Myocyte (in vitro differentiated cells): ENCODE measurements around the gene TCERG1L. TPM values are rescaled to one million over a fixed set of nuclear protein-coding genes. Genes with fewer than 3 reads are reported as not detected.

ENCODE experiments used
- DNase-seq: peaks from one replicate; pipeline ENCODE4 v3.0.0-alpha.2; 2012; ENCODE audit warnings: low read depth
- total RNA-seq: library from RNA; depleted of rRNA; stranded (reverse); fragments of >200 nt; gene quantifications from 2 replicates; pipeline ENCODE4 v1.2.3, GENCODE V29; 2014

Gene TCERG1L
- total RNA-seq, 1 donor from 2014 or later, result not detected

- DNase-seq, result no peak
Observed at GRCh38 chr10:131074682-131075081, 236.8 kb downstream of the TCERG1L start.

GRCh38 chr10:131073469-131074035 lies 238.0 kb downstream of the TCERG1L start:
- DNase-seq, result no peak

GRCh38 chr10:131072651-131073468 lies 238.7 kb downstream of the TCERG1L start:
- no peak for DNase-seq

- DNase-seq, result no peak
Observed at GRCh38 chr10:131071721-131072120, 239.8 kb downstream of the TCERG1L start.

GRCh38 chr10:131070856-131071255 lies 240.7 kb downstream of the TCERG1L start:
- no peak for DNase-seq

- no peak for DNase-seq
Observed at GRCh38 chr10:131068760-131069159, 242.8 kb downstream of the TCERG1L start.

- DNase-seq, result no peak
Observed at GRCh38 chr10:131068311-131068710, 243.2 kb downstream of the TCERG1L start.

GRCh38 chr10:131067690-131068089 lies 243.8 kb downstream of the TCERG1L start:
- DNase-seq, result no peak

GRCh38 chr10:131065673-131066305 lies 245.7 kb downstream of the TCERG1L start:
- peak; percentile 41 for DNase-seq

GRCh38 chr10:131063311-131063710 lies 248.2 kb downstream of the TCERG1L start:
- DNase-seq, result no peak

GRCh38 chr10:131062621-131063260 lies 248.8 kb downstream of the TCERG1L start:
- no peak for DNase-seq

GRCh38 chr10:131061216-131061615 lies 250.3 kb downstream of the TCERG1L start:
- DNase-seq, result no peak

- DNase-seq, result no peak
Observed at GRCh38 chr10:131059881-131060280, 251.6 kb downstream of the TCERG1L start.

- DNase-seq, result no peak
Observed at GRCh38 chr10:131058799-131059198, 252.7 kb downstream of the TCERG1L start.

- no peak for DNase-seq
Observed at GRCh38 chr10:131056781-131057180, 254.7 kb downstream of the TCERG1L start.

- DNase-seq, result no peak
Observed at GRCh38 chr10:131056091-131056579, 255.4 kb downstream of the TCERG1L start.

- DNase-seq, result no peak
Observed at GRCh38 chr10:131055437-131055836, 256.1 kb downstream of the TCERG1L start.

GRCh38 chr10:131053192-131053591 lies 258.3 kb downstream of the TCERG1L start:
- no peak for DNase-seq

- no peak for DNase-seq
Observed at GRCh38 chr10:131050162-131050766, 261.3 kb downstream of the TCERG1L start.

GRCh38 chr10:131049016-131049415 lies 262.5 kb downstream of the TCERG1L start:
- no peak for DNase-seq

- DNase-seq, result no peak
Observed at GRCh38 chr10:131048606-131049005, 262.9 kb downstream of the TCERG1L start.
